ENCODE results near the gene FIBP. TPM values are rescaled to one million over a fixed set of nuclear protein-coding genes. Genes with fewer than 3 reads are reported as not detected.

FIBP gene
- total RNA-seq, 1 donor from 2014 or later: 44.0 TPM

GRCh38 chr11:65921033-65921555 is 32.8 kb upstream of the FIBP start:
- Histone ChIP-seq H3K4me3 (peak overlapping the region; percentile 99), H3K4me1 (peaks cover 35% of the 10 kb centered on the region), H3K36me3 (peaks cover 28% of the 10 kb centered on the region), H3K9me3 (no peaks in the 10 kb centered on the region), H3K27me3 (ENCODE audit: low read depth) (no peaks in the 10 kb centered on the region), H3K27ac (no peak overlapping the region)
- TF ChIP-seq CTCF (IDR thresholded peaks at IDR 0.05): no peak
- intact Hi-C loops (cut with DNase I): no loop called here
- DNase-seq: no peak
- no peak for ATAC-seq

GRCh38 chr11:65920372-65920802 is 32.1 kb upstream of the FIBP start:
- peak overlapping the region; percentile 99 for H3K4me3 ChIP-seq
- intact Hi-C loops (cut with DNase I): no loop called here
- ATAC-seq: no peak
- H3K27me3 ChIP-seq (ENCODE audit: low read depth): no peaks in the 10 kb centered on the region
- no peak for TF ChIP-seq CTCF (IDR thresholded peaks at IDR 0.05)
- peaks cover 28% of the 10 kb centered on the region for H3K36me3 ChIP-seq
- H3K27ac ChIP-seq: peak overlapping the region; percentile 88
- no peak for DNase-seq
- no peaks in the 10 kb centered on the region for H3K9me3 ChIP-seq
- peaks cover 42% of the 10 kb centered on the region for H3K4me1 ChIP-seq

GRCh38 chr11:65919573-65920371 is 31.5 kb upstream of the FIBP start:
- DNase-seq (peak; percentile 77), ATAC-seq (peak; percentile 46 to 59)
- Histone ChIP-seq H3K36me3 (peaks cover 28% of the 10 kb centered on the region), H3K4me1 (peaks cover 48% of the 10 kb centered on the region), H3K27ac (peak overlapping the region; percentile 88), H3K4me3 (peak overlapping the region; percentile 99), H3K9me3 (no peaks in the 10 kb centered on the region), H3K27me3 (ENCODE audit: low read depth) (no peaks in the 10 kb centered on the region)
- TF ChIP-seq CTCF (IDR thresholded peaks at IDR 0.05): no peak
- intact Hi-C loops (cut with DNase I): no loop called here

GRCh38 chr11:65919141-65919572 is 30.9 kb upstream of the FIBP start, which contains the start of gene DRAP1:
DRAP1 (plus strand) TSS chr11:65919426; CDS start chr11:65919502, 76 bp downstream.
- peak; percentile 100 for DNase-seq
- Histone ChIP-seq H3K4me3 (peak within 1 kb of the TSS; percentile 99), H3K9me3 (no peaks in the 10 kb centered on the region), H3K27me3 (ENCODE audit: low read depth) (no peaks in the 10 kb centered on the region), H3K27ac (peak within 1 kb of the TSS; percentile 97), H3K36me3 (peaks cover 28% of the 10 kb centered on the region), H3K4me1 (peaks cover 51% of the 10 kb centered on the region)
- intact Hi-C loops (cut with DNase I): no loop called here
- TF ChIP-seq CTCF (IDR thresholded peaks at IDR 0.05): peak; percentile 11
- ATAC-seq: peak; percentile 94 to 96

- peak within 1 kb of the TSS; percentile 97 for H3K27ac ChIP-seq
Observed at GRCh38 chr11:65918211-65919140, 30.2 kb upstream of the FIBP start, which contains the start of gene C11orf68. C11orf68 (minus strand) TSS chr11:65919062; CDS start chr11:65919031, 31 bp downstream.

More at GRCh38 chr11:65918211-65919140, 30.2 kb upstream of the FIBP start, which contains the start of gene C11orf68:
- peak within 1 kb of the TSS; percentile 99 for H3K4me3 ChIP-seq
- H3K27me3 ChIP-seq (ENCODE audit: low read depth): no peaks in the 10 kb centered on the region
- no peak for ATAC-seq
- peaks cover 26% of the 10 kb centered on the region for H3K36me3 ChIP-seq
- H3K4me1 ChIP-seq: peaks cover 51% of the 10 kb centered on the region
- DNase-seq: no peak
- intact Hi-C loops (cut with DNase I): no loop called here
- no peaks in the 10 kb centered on the region for H3K9me3 ChIP-seq
- TF ChIP-seq CTCF (IDR thresholded peaks at IDR 0.05): no peak
